Measurements from ENCODE around the gene KRTAP1-5.

KRTAP1-5 gene

DNA sequence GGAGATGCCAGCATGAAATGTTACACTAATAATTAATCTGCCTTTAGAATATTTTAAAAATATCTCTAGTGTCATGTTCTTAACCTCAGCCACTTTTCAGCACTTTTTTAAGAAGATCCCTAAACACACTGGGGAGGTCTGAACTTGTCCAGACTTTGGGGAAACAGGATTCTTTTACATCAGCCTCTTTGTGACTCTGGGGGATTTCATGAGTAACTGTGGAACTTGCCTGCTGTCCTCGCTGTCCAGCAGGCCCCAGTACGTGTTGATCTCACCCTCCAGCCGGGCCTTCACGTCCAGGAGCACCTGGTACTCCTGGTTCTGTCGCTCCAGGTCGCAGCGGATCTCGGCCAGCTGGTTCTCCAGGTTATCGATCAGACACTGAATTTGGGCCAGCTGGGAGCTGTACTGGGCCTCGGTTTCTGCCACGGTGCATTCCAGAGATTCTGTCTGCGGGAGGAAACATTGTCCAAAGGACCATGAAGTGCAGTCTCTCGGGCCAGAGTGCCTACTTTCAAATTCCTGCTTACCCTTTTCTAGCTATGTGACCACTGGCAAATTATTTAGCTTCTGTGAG is 48.3 kb downstream of the KRTAP1-5 start:
- Histone ChIP-seq H3K4me3 (ENCODE audit: severe bottlenecking) (no peak overlapping the region), H3K27ac (ENCODE audit: poor library complexity, severe bottlenecking) (no peak overlapping the region), H3K9me3 (ENCODE audit: severe bottlenecking) (no peaks in the 10 kb centered on the region), H3K4me1 (ENCODE audit: insufficient read depth, poor library complexity, severe bottlenecking) (no peaks in the 10 kb centered on the region), H3K36me3 (ENCODE audit: low read depth) (no peaks in the 10 kb centered on the region), H3K27me3 (ENCODE audit: insufficient read depth, poor library complexity, severe bottlenecking) (no peaks in the 10 kb centered on the region)
- ATAC-seq (ENCODE audit: low read depth), result no peak
- DNase-seq (ENCODE audit: low spot score), result no peak
- TF ChIP-seq, protein P1, sequence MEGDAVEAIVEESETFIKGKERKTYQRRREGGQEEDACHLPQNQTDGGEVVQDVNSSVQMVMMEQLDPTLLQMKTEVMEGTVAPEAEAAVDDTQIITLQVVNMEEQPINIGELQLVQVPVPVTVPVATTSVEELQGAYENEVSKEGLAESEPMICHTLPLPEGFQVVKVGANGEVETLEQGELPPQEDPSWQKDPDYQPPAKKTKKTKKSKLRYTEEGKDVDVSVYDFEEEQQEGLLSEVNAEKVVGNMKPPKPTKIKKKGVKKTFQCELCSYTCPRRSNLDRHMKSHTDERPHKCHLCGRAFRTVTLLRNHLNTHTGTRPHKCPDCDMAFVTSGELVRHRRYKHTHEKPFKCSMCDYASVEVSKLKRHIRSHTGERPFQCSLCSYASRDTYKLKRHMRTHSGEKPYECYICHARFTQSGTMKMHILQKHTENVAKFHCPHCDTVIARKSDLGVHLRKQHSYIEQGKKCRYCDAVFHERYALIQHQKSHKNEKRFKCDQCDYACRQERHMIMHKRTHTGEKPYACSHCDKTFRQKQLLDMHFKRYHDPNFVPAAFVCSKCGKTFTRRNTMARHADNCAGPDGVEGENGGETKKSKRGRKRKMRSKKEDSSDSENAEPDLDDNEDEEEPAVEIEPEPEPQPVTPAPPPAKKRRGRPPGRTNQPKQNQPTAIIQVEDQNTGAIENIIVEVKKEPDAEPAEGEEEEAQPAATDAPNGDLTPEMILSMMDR (IDR thresholded peaks at IDR 0.05; ENCODE audit: poor library complexity, severe bottlenecking), result no peak
